GM13976 (cell line): ENCODE measurements around the gene LDLR.
A peak's percentile ranks its signal among the peaks of the same experiment; 100 is the strongest.
"Not testable (repeated sequence)": the region's sequence is repeated elsewhere in the genome, so short reads cannot be mapped to it uniquely, and the experiment has no call there.

Source experiments
- DNase-seq: peaks from one replicate; pipeline ENCODE4 v3.0.0; 2012; ENCODE audit warnings: low spot score
- CTCF ChIP-seq: IDR thresholded peaks from 2 replicates; pipeline ENCODE4 v1.5.1; 2012; ENCODE audit warnings: borderline replicate concordance, mild to moderate bottlenecking; ENCODE audit not compliant: insufficient read depth; ENCODE audit errors: extremely low read depth, missing control alignments, control extremely low read depth
- in situ Hi-C: fragments of 300-500 bp; cut with MboI; formaldehyde crosslinking; loops from one replicate; pipeline ENCODE4 v1.12.0; 2022; ENCODE audit warnings: low sequenced_read_pairs, mixed read lengths, inconsistent platforms; ENCODE audit not compliant: unreplicated experiment

The LDLR gene

DNA sequence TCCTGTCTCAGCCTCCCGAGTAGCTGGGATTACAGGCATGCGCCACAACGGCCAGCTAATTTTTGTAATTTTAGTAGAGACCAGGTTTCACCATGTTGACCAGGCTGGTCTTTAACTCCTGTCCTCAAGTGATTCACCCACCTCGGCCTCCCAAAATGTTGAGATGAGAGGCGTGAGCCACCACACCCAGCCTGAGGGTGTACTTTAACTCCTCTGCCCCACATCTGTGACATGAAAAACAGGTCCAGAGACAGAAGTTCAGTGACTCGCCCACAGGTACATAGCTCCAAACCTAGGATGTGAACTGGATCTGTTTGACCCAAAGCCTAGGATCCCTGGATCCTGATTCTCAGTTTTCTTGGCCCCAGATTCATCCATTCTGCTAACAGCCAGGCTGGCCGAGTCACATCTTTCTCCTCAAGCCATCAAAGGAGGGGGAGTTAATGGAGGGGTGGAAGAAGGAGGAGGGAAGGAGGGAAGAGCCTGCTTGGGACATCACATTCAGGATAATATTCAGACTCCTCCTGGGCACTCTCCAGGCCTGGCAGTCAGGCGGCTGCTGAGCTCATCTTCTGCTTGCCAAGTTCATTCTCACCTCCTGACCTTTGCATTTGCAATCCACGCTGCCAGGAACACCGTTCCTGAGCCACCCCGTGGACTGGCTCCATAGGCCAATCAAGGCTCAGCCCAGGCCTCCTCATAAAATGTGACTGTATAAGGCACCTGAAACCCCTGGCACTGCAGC is 63.2 kb downstream of the LDLR start:
- no peak for TF ChIP-seq CTCF
- in situ Hi-C loops: no loop called here
- DNase-seq: no peak

DNA sequence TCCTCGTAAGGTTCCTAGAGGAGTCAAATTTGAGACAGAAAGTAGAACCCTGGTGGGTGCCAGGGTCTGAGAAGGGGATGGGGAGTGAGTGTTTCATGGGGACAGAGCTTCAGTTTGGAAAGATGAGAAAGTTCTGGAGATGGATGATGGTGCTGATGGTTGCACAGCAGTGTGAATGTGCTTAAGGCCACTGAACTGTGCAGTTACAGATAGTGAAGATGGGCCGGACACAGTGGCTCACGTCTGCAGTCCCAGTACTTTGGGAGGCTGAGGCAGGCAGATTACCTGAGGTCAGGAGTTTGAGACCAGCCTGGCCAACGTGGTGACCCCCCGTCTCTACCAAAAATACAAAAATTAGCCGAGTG is 65.4 kb downstream of the LDLR start:
- no peak for TF ChIP-seq CTCF
- DNase-seq: no peak
- in situ Hi-C loops: no loop called here

DNA sequence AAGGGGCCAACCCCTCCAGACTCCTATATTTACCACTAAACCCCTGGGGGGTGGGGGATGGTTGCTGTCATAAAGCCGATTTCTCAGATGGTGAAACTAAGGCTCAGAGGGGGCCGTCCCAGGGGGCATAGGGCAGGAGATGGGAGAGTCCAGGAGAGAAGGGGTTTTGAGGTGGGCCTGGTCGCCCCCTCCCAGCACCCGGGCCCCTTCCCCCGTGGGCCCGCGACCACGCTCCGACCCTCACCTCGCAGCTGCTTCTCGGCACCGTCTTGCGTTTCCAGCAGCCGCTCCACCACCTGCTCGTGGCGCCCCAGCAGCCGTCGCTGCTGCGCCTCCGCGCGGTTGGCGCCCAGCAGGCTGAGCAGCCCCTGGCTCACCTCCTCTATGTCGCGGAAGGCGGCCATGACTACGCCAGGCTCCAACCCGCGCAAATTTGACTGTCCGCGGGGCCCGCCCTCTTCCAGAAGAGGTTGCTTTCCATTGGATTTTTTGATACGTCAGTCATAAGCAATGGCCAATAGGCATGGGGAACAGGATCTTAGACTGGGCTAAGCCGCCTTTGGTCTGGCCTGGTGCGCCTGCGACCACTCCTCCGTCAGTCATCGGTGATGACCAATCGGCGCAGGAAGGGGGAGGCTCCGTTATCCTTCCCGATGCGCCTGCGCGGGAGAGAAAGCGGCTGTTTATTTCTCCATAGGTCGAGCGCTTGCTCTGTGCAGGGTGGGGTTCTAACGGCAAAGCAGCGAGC is 66.3 kb downstream of the LDLR start, which contains the start of gene SPC24:
SPC24 (minus strand) TSS at position 410 of the 748 bp plus-strand sequence; CDS start at position 404, 6 bp downstream.
- DNase-seq: peak; percentile 100
- in situ Hi-C loops: no loop called here
- no peak for TF ChIP-seq CTCF

DNA sequence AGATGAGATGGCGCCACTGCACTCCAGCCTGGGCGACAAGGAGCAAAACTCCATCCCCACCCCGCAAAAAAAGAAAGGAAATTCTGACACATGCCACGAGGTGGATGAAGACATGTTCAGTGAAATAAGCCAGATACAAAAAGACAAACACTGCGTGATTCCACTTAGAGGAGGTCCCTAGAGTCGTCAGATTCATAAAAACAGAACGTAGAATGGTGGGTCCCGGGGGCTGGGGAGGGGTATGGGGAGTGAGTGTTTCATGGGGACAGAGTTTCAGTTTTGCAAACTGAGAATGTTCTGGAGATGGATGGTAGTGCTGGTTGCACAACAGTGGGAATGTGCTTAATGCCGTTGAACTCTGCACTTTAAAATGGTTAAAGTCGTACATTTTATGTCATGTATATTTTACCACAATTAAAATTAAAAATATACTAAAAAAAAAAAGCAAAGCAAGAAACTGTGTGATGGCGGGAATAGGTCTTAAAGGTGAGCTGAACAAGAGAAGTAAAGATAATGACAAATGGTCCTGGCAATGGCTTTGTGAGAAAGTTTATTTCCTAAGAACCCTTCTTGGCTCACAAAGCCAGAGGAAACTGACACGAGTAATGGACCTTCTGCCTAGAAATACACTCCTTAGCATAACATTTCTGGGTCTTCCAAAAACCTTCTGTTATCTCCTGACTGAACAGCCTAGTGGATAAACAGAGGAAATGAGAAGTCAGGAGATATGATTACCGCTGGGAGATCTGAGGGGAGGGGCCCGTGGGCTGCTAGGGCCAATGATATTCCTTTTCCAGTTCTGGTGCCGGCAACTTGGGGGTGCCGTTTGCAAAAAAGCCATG is 70.6 kb downstream of the LDLR start:
- no peak for TF ChIP-seq CTCF
- in situ Hi-C loops: no loop called here
- DNase-seq: no peak

DNA sequence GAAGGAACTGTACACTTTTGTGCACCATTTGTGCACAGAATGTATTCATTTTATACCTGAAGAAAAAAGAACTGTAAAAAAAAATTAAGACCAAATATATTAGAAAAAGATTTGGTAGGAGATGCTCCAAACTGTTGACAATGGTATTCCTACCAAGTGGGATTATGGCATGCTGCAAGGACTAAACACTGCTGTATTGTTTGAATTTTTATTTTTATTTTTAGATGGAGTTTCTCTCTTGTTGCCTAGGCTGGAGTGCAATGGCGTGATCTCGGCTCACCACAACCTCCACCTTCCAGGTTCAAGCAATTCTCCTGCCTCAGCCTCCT is 71.1 kb downstream of the LDLR start:
- in situ Hi-C loops, DNase-seq: not testable (repeated sequence)

- TF ChIP-seq CTCF: no peak
- DNase-seq: no peak
- in situ Hi-C loops: no loop called here
Observed at GRCh38 chr19:11164296-11164695, 75.0 kb downstream of the LDLR start.
